Choroid plexus epithelial cell (primary cell): ENCODE data around the gene TEX29.
A peak's percentile ranks its signal among the peaks of the same experiment; 100 is the strongest.

ENCODE experiments used
- DNase-seq: peaks from one replicate; pipeline ENCODE4 v3.0.0-alpha.2; 2010; ENCODE audit warnings: low read depth
- H3K4me3 ChIP-seq: 2 replicates; pipeline ENCODE4 v1.5.1; 2011; ENCODE audit warnings: low read depth, mild to moderate bottlenecking, control low read depth, low read length, moderate library complexity
- CTCF ChIP-seq: conservative IDR thresholded peaks from 2 replicates; pipeline ENCODE4 v1.5.1; 2011; ENCODE audit warnings: low read depth, mild to moderate bottlenecking, control low read depth, inconsistent platforms, low read length, moderate library complexity

The TEX29 gene

GRCh38 chr13:111368091-111368490 lies 47.6 kb downstream of the TEX29 start:
- no peak for TF ChIP-seq CTCF

GRCh38 chr13:111370147-111370546 lies 49.7 kb downstream of the TEX29 start:
- H3K4me3 ChIP-seq: no peak overlapping the region
- TF ChIP-seq CTCF: no peak
- DNase-seq: no peak

More at GRCh38 chr13:111368091-111368490, 47.6 kb downstream of the TEX29 start:
- no peak for DNase-seq
- no peak overlapping the region for H3K4me3 ChIP-seq

GRCh38 chr13:111370570-111371535 lies 50.4 kb downstream of the TEX29 start:
- H3K4me3 ChIP-seq: no peak overlapping the region
- DNase-seq: peak; percentile 19
- TF ChIP-seq CTCF: no peak

GRCh38 chr13:111371720-111372119 lies 51.3 kb downstream of the TEX29 start:
- no peak overlapping the region for H3K4me3 ChIP-seq
- no peak for TF ChIP-seq CTCF
- no peak for DNase-seq

GRCh38 chr13:111372651-111373425 lies 52.4 kb downstream of the TEX29 start:
- no peak for DNase-seq
- H3K4me3 ChIP-seq: no peak overlapping the region
- TF ChIP-seq CTCF: no peak

- H3K4me3 ChIP-seq: no peak overlapping the region
- no peak for DNase-seq
- no peak for TF ChIP-seq CTCF
Measured at GRCh38 chr13:111373486-111373885, 53.0 kb downstream of the TEX29 start.
